MM.1S (cell line): ENCODE measurements around the gene PPFIA2.

ENCODE experiments used
- DNase-seq: peaks from one replicate; pipeline ENCODE4 v3.0.0-alpha.2; 2015
- H2AFZ ChIP-seq: fragments of 300-600 bp; sonication (generic); 2 replicates; pipeline ENCODE4 v1.6.0; 2016; ENCODE audit warnings: antibody characterized with exemption, low read length
- H3F3A ChIP-seq: fragments of 300-600 bp; sonication (generic); 2 replicates; pipeline ENCODE4 v1.6.1; 2016; ENCODE audit warnings: mild to moderate bottlenecking, antibody characterized with exemption, low read length, moderate library complexity, mixed read lengths; ENCODE audit not compliant: insufficient read depth
- H3K27ac ChIP-seq: fragments of 300-600 bp; sonication (generic); 2 replicates; pipeline ENCODE4 v1.5.1; 2016; ENCODE audit warnings: mild to moderate bottlenecking, low read length
- H3K27me3 ChIP-seq: fragments of 300-600 bp; sonication (generic); replicated peaks from 2 replicates; pipeline ENCODE4 v1.6.0; 2016; ENCODE audit warnings: low read length; ENCODE audit not compliant: insufficient read depth
- H3K36me3 ChIP-seq: fragments of 300-600 bp; sonication (generic); replicated peaks from 2 replicates; pipeline ENCODE4 v1.6.1; 2016; ENCODE audit warnings: mild to moderate bottlenecking, low read length, mixed read lengths; ENCODE audit not compliant: insufficient read depth
- H3K4me1 ChIP-seq: fragments of 300-600 bp; sonication (generic); 2 replicates; pipeline ENCODE4 v1.6.1; 2016; ENCODE audit warnings: low read length, mixed read lengths
- H3K4me2 ChIP-seq: fragments of 300-600 bp; sonication (generic); 2 replicates; pipeline ENCODE4 v1.6.0; 2016; ENCODE audit warnings: low read depth, low read length
- H3K4me3 ChIP-seq: fragments of 300-600 bp; sonication (generic); 2 replicates; pipeline ENCODE4 v1.5.1; 2016; ENCODE audit warnings: low read length, mixed read lengths
- H3K79me2 ChIP-seq: fragments of 300-600 bp; sonication (generic); 2 replicates; pipeline ENCODE4 v1.6.1; 2016; ENCODE audit warnings: mixed run types, low read length, mixed read lengths
- H3K9ac ChIP-seq: fragments of 300-600 bp; sonication (generic); 2 replicates; pipeline ENCODE4 v1.6.1; 2016; ENCODE audit warnings: low read length, mixed read lengths
- H3K9me2 ChIP-seq: fragments of 300-600 bp; sonication (generic); replicated peaks from 2 replicates; pipeline ENCODE4 v1.6.1; 2016; ENCODE audit warnings: mild to moderate bottlenecking, low read length, mixed read lengths; ENCODE audit not compliant: insufficient read depth
- H3K9me3 ChIP-seq: fragments of 300-600 bp; sonication (generic); replicated peaks from 2 replicates; pipeline ENCODE4 v1.6.1; 2016; ENCODE audit warnings: mild to moderate bottlenecking, low read length, mixed read lengths; ENCODE audit not compliant: insufficient read depth
- H4K20me1 ChIP-seq: fragments of 300-600 bp; sonication (generic); 2 replicates; pipeline ENCODE4 v1.6.1; 2016; ENCODE audit warnings: mild to moderate bottlenecking, low read length, moderate library complexity, mixed read lengths; ENCODE audit not compliant: insufficient read depth
- CTCF ChIP-seq: fragments of 300-600 bp; sonication (generic); IDR thresholded peaks from 2 replicates; pipeline ENCODE4 v1.5.1; 2016; ENCODE audit warnings: antibody characterized with exemption, low read length, mixed read lengths
- EZH2 ChIP-seq: fragments of 300-600 bp; sonication (generic); optimal IDR thresholded peaks from 2 replicates; pipeline ENCODE3; 2017; ENCODE audit warnings: low read depth, mild to moderate bottlenecking, antibody characterized with exemption, low read length, mixed read lengths
- EZH2phosphoT487 ChIP-seq: fragments of 300-600 bp; sonication (generic); IDR thresholded peaks from 2 replicates; pipeline ENCODE4 v1.6.1; 2018; ENCODE audit warnings: antibody characterized with exemption, low read length

Gene PPFIA2

DNA sequence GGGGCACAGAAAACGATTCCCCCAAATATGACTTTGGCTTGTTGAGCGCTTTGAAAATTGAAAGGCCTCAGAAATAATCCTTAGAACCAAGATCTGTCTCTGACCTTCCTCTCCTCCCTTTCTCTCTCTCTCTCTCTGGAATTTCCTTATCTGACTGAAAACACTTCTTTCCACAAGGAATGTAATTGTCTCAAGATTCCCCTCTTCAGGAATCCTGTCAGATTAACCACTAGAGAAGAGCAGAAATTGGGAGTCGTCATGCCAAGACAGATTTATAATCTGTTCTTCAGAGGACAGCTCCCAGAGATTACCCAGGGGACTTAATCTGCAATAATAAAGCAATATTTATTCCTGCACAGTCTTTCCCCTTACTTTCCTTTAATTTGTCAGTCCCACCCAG lies 363.7 kb downstream of the PPFIA2 start:
- H3K79me2 ChIP-seq = no peaks in the 10 kb centered on the region
- no peak for DNase-seq
- no peak overlapping the region for H3K27ac ChIP-seq
- TF ChIP-seq EZH2phosphoT487 (no peak), EZH2 (no peak), CTCF (no peak)
- no peaks in the 10 kb centered on the region for H4K20me1 ChIP-seq
- no peaks in the 10 kb centered on the region for H3K9me3 ChIP-seq
- no peaks in the 10 kb centered on the region for H3K36me3 ChIP-seq
- H3K9ac ChIP-seq = no peak overlapping the region
- H3K4me1 ChIP-seq = no peaks in the 10 kb centered on the region
- H3K9me2 ChIP-seq = no peaks in the 10 kb centered on the region
- no peaks in the 10 kb centered on the region for H3F3A ChIP-seq
- H3K4me2 ChIP-seq = no peak overlapping the region
- H3K27me3 ChIP-seq = no peaks in the 10 kb centered on the region
- no peak overlapping the region for H3K4me3 ChIP-seq
- H2AFZ ChIP-seq = no peak overlapping the region

DNA sequence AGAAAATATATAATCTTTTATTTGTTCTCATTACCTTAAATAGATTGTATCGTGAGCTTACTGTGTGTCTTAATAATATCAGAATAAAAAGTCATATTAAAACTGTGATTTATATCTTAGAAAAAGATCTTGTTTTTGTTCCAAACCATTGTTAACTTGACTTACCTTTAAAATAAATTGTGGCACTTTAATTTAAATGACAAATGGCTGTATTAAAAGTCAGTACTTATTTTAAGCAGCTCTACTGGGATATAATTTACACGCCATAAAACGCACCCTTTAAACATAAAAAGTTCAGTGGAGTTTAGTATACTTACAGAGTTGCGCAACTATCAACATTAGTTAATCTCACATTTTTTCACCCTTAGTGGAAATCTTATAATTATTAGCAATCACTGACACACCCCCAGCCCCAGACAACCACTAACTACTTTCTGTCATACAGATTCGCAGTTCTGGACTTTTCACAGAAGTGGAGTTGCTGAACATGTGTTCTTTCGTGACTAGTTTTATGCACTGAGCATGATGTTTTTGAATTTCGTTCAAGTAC lies 369.5 kb downstream of the PPFIA2 start:
- TF ChIP-seq EZH2 (no peak), CTCF (no peak)
- no peak overlapping the region for H3K9ac ChIP-seq

DNA sequence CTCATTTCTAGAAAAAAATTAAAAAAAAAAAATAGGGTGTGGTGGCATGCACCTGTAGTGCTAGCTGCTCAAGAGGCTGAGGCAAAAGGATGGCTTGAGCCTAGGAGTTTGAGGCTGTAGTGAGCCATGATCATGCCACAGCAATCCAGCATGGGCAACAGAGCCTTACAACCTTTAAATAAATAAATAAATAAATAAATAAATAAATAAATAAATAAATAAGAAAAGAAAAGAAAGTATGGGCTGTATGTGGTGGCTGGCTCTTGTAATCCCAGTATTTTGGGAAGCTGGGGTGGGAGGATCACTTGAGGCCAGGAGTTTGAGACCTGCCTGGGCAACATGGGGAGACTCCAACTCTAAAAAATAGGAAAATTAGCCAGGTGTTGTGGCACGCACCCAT lies 373.0 kb downstream of the PPFIA2 start:
- DNase-seq = no peak
- Histone ChIP-seq H3K9ac (no peak overlapping the region), H3K9me2 (no peaks in the 10 kb centered on the region), H3K79me2 (no peaks in the 10 kb centered on the region), H3K36me3 (no peaks in the 10 kb centered on the region), H3K27me3 (no peaks in the 10 kb centered on the region), H3K4me2 (no peak overlapping the region), H3F3A (no peaks in the 10 kb centered on the region), H3K9me3 (no peaks in the 10 kb centered on the region), H3K4me3 (no peak overlapping the region), H3K27ac (no peak overlapping the region), H4K20me1 (no peaks in the 10 kb centered on the region), H2AFZ (no peak overlapping the region), H3K4me1 (no peaks in the 10 kb centered on the region)
- TF ChIP-seq EZH2 (no peak), EZH2phosphoT487 (no peak), CTCF (no peak)

More for the DNA sequence above, 369.5 kb downstream of the PPFIA2 start:
- Histone ChIP-seq H3K79me2 (no peaks in the 10 kb centered on the region), H3K36me3 (no peaks in the 10 kb centered on the region), H2AFZ (no peak overlapping the region), H3K4me2 (no peak overlapping the region), H4K20me1 (no peaks in the 10 kb centered on the region), H3K27ac (no peak overlapping the region), H3K9me2 (no peaks in the 10 kb centered on the region), H3K4me1 (no peaks in the 10 kb centered on the region), H3K4me3 (no peak overlapping the region), H3K9me3 (no peaks in the 10 kb centered on the region), H3F3A (no peaks in the 10 kb centered on the region), H3K27me3 (no peaks in the 10 kb centered on the region)
- no peak for DNase-seq
